ENCODE data around the gene JAKMIP2. TPM values are rescaled to one million over a fixed set of nuclear protein-coding genes. Genes with fewer than 3 reads are reported as not detected.

Gene JAKMIP2
- total and polyA plus RNA-seq, 10 of the 15 experiments (the other 5 are each of a cell fraction or from before 2014, with no cell fraction given), result 0.51 to 1.8 (median 0.89) TPM

- ChIA-PET SMC1A (ENCODE audit: uncharacterized antibody, unreplicated experiment) (no interaction called here), POLR2A (no interaction called here), CTCF (no interaction called here), RAD21 (ENCODE audit: unreplicated experiment) (no interaction called here)
- Histone ChIP-seq H3K9me3 (replicated peaks; ENCODE audit: control insufficient read depth, insufficient read depth, low read length) (no peaks in the 10 kb centered on the region), H3K79me2 (ENCODE audit: control insufficient read depth, insufficient read depth, low read length) (no peaks in the 10 kb centered on the region), H3K9ac (ENCODE audit: control insufficient read depth, insufficient read depth, low read length) (no peak overlapping the region), H3K4me1 (ENCODE audit: control insufficient read depth, insufficient read depth, low read length) (no peaks in the 10 kb centered on the region), H2AFZ (ENCODE audit: control insufficient read depth, low read depth, low read length) (no peak overlapping the region), H3K36me3 (ENCODE audit: control insufficient read depth in 2 of 2, insufficient read depth in 2 of 2, low read length in 1 of 2) (no peaks in the 10 kb centered on the region), H3K4me3 (no peak overlapping the region), H3K27me3 (replicated peaks in 1 of 2; ENCODE audit: control insufficient read depth in 2 of 2, insufficient read depth in 2 of 2, low read length in 1 of 2) (no peaks in the 10 kb centered on the region), H3K27ac (ENCODE audit: control insufficient read depth, insufficient read depth) (no peak overlapping the region), H4K20me1 (ENCODE audit: control insufficient read depth, insufficient read depth) (no peaks in the 10 kb centered on the region), H3K4me2 (ENCODE audit: control insufficient read depth, insufficient read depth) (no peak overlapping the region)
- in situ Hi-C loops (cut with MboI) (no loop called here), intact Hi-C loops (cut with micrococcal nuclease; ENCODE audit: unreplicated experiment) (no loop called here)
- no TSS peak for BruUV-seq (replicated peaks)
- DNase-seq (ENCODE audit: low read depth, low spot score) (no peak), ATAC-seq (no peak), FAIRE-seq (no peak)
- TF ChIP-seq NFYA (IDR thresholded peaks at IDR 0.05; ENCODE audit: borderline replicate concordance, low read depth, low read length), result no peak
- WGBS (ENCODE audit: insufficient coverage, insufficient replicate concordance, low lambda C conversion rate, missing lambda C conversion rate), result 9% methylated on average over 3 of the region's 3 CpGs
Measured at GRCh38 chr5:147754372-147755122, 28.0 kb downstream of the JAKMIP2 start.

GRCh38 chr5:147753765-147754164, 28.8 kb downstream of the JAKMIP2 start:
- Histone ChIP-seq H3K27ac (ENCODE audit: control insufficient read depth, insufficient read depth) (no peak overlapping the region), H3K27me3 (replicated peaks in 1 of 2; ENCODE audit: control insufficient read depth in 2 of 2, insufficient read depth in 2 of 2, low read length in 1 of 2) (no peaks in the 10 kb centered on the region), H3K4me2 (ENCODE audit: control insufficient read depth, insufficient read depth) (no peak overlapping the region), H3K4me3 (no peak overlapping the region), H3K4me1 (ENCODE audit: control insufficient read depth, insufficient read depth, low read length) (no peaks in the 10 kb centered on the region), H3K79me2 (ENCODE audit: control insufficient read depth, insufficient read depth, low read length) (no peaks in the 10 kb centered on the region), H2AFZ (ENCODE audit: control insufficient read depth, low read depth, low read length) (no peak overlapping the region), H3K36me3 (ENCODE audit: control insufficient read depth in 2 of 2, insufficient read depth in 2 of 2, low read length in 1 of 2) (no peaks in the 10 kb centered on the region), H3K9me3 (replicated peaks; ENCODE audit: control insufficient read depth, insufficient read depth, low read length) (no peaks in the 10 kb centered on the region), H3K9ac (ENCODE audit: control insufficient read depth, insufficient read depth, low read length) (no peak overlapping the region), H4K20me1 (ENCODE audit: control insufficient read depth, insufficient read depth) (no peaks in the 10 kb centered on the region)
- FAIRE-seq (no peak), ATAC-seq (no peak), DNase-seq (ENCODE audit: low read depth, low spot score) (no peak)
- in situ Hi-C loops (cut with MboI) (no loop called here), intact Hi-C loops (cut with micrococcal nuclease; ENCODE audit: unreplicated experiment) (no loop called here)
- SMC1A ChIA-PET (ENCODE audit: uncharacterized antibody, unreplicated experiment), result no interaction called here
- BruUV-seq (replicated peaks), result no TSS peak
- RAD21 ChIA-PET (ENCODE audit: unreplicated experiment), result no interaction called here
- POLR2A ChIA-PET, result interaction anchor here (0.7 kb wide), 1 partner anchor 9 kb away, joined by 4 read pairs; no protein-coding TSS in a partner anchor
- TF ChIP-seq BCL11A (IDR thresholded peaks at IDR 0.05; ENCODE audit: low read depth, low read length), result no peak
- TF ChIP-seq LARP7 (IDR thresholded peaks at IDR 0.05), result no peak
- TF ChIP-seq JUND (IDR thresholded peaks at IDR 0.05; ENCODE audit: low read depth, low read length), result no peak
- TF ChIP-seq PKNOX1 (IDR thresholded peaks at IDR 0.05), result no peak
- no peak for TF ChIP-seq CBFB (IDR thresholded peaks at IDR 0.05; ENCODE audit: low read depth)
- TF ChIP-seq CEBPZ (IDR thresholded peaks at IDR 0.05; ENCODE audit: low read depth, low read length), result no peak
- no peak for TF ChIP-seq SREBF2 (IDR thresholded peaks at IDR 0.05; ENCODE audit: low read length)
- WGBS (ENCODE audit: insufficient coverage, insufficient replicate concordance, low lambda C conversion rate, missing lambda C conversion rate), result 0% methylated on average over 1 of the region's 1 CpG
- CTCF ChIA-PET, result no interaction called here

Measured in GM12878 (cell line).